SK-N-SH (cell line): ENCODE results near the gene FOXK1. TPM values are rescaled to one million over a fixed set of nuclear protein-coding genes. Genes with fewer than 3 reads are reported as not detected.

ENCODE experiments used
- CTCF ChIA-PET: fragments of 300-600, 350-600 bp; formaldehyde crosslinking; extraction: SDS; loops from one replicate; lab custom pipeline; 2021; lab: Yijun Ruan, JAX
- POLR2A ChIA-PET: fragments of 350-600 bp; sonication (Branson Sonifier 250); formaldehyde crosslinking; extraction: SDS; loops from one replicate; lab custom pipeline; 2020; ENCODE audit warnings: antibody characterized with exemption, inconsistent platforms; lab: Yijun Ruan, JAX
- DNase-seq: peaks from one replicate; pipeline ENCODE4 v3.0.0; 2012
- H2AFZ ChIP-seq: fragments of 200-600 bp; sonication (generic); 2 replicates; pipeline ENCODE4 v1.8.1; 2016; ENCODE audit warnings: antibody characterized with exemption, mild to moderate bottlenecking, low read depth
- H3F3A ChIP-seq: fragments of 200-600 bp; sonication (generic); replicated peaks from 2 replicates; pipeline ENCODE3; 2016; ENCODE audit warnings: antibody characterized with exemption, mild to moderate bottlenecking; ENCODE audit not compliant: insufficient read depth
- H3K27ac ChIP-seq, 2 experiments: fragments of 200-500 bp in 1 of 2; fragments of 200-600 bp in 1 of 2; sonication (Bioruptor generic) in 1 of 2; sonication (generic), shearing (Covaris generic) in 1 of 2; 2 replicates each; pipeline versions ENCODE4 v1.5.1 to v1.6.1; 2014 to 2016; ENCODE audit warnings: low read depth in 2 of 2, inconsistent platforms in 1 of 2, low read length in 1 of 2, mild to moderate bottlenecking in 1 of 2, mixed read lengths in 1 of 2
- H3K27me3 ChIP-seq: fragments of 200-600 bp; sonication (generic), shearing (Covaris generic); 2 replicates; pipeline ENCODE4 v1.6.1; 2016; ENCODE audit warnings: mixed run types; ENCODE audit not compliant: insufficient read depth
- H3K36me3 ChIP-seq, 2 experiments: fragments of 200-500 bp in 1 of 2; fragments of 200-600 bp in 1 of 2; sonication (Bioruptor generic) in 1 of 2; sonication (generic) in 1 of 2; replicated peaks in 1 of 2; 2 replicates each; pipeline versions ENCODE3 to v1.5.1; 2014 to 2016; ENCODE audit warnings: low read length in 1 of 2, mild to moderate bottlenecking in 1 of 2; ENCODE audit not compliant: insufficient read depth in 2 of 2, control insufficient read depth in 1 of 2
- H3K4me1 ChIP-seq, 2 experiments: fragments of 200-500 bp in 1 of 2; fragments of 200-600 bp in 1 of 2; sonication (Bioruptor generic) in 1 of 2; sonication (generic), shearing (Covaris generic) in 1 of 2; 2 replicates each; pipeline versions ENCODE4 v1.5.1 to v1.6.1; 2014 to 2016; ENCODE audit warnings: low read depth in 1 of 2, low read length in 1 of 2, mixed run types in 1 of 2; ENCODE audit not compliant: insufficient read depth in 2 of 2, control insufficient read depth in 1 of 2
- H3K4me2 ChIP-seq: fragments of 200-600 bp; sonication (generic), shearing (Covaris generic); 2 replicates; pipeline ENCODE4 v1.6.1; 2017; ENCODE audit warnings: mixed run types
- H3K4me3 ChIP-seq, 2 experiments: fragments of 200-500 bp in 1 of 2; fragments of 200-600 bp in 1 of 2; sonication (Bioruptor generic) in 1 of 2; sonication (generic), shearing (Covaris generic) in 1 of 2; 2 replicates each; pipeline versions ENCODE4 v1.5.1 to v1.8.1; 2014 to 2016; ENCODE audit warnings: low read depth in 2 of 2, inconsistent platforms in 1 of 2, low read length in 1 of 2, mild to moderate bottlenecking in 1 of 2, mixed read lengths in 1 of 2, moderate library complexity in 1 of 2
- H3K79me2 ChIP-seq: fragments of 200-600 bp; sonication (generic); 2 replicates; pipeline ENCODE4 v1.8.1; 2017; ENCODE audit warnings: mild to moderate bottlenecking; ENCODE audit not compliant: insufficient read depth
- H3K9ac ChIP-seq: fragments of 200-600 bp; sonication (generic); 2 replicates; pipeline ENCODE4 v1.6.1; 2017; ENCODE audit warnings: mixed run types
- H3K9me2 ChIP-seq: fragments of 200-600 bp; sonication (generic); 2 replicates; pipeline ENCODE4 v1.6.1; 2017; ENCODE audit warnings: mixed run types
- H3K9me3 ChIP-seq: fragments of 200-600 bp; sonication (generic); 2 replicates; pipeline ENCODE4 v1.6.1; 2017; ENCODE audit warnings: mixed run types, mild to moderate bottlenecking, moderate library complexity
- H4K20me1 ChIP-seq: fragments of 200-600 bp; sonication (generic); 2 replicates; pipeline ENCODE4 v1.6.1; 2017; ENCODE audit warnings: mild to moderate bottlenecking, mixed run types; ENCODE audit not compliant: insufficient read depth
- CHD2 ChIP-seq: fragments of 150-350 bp; IDR thresholded peaks from 2 replicates; pipeline ENCODE4 v1.6.1; 2018; ENCODE audit warnings: low read length; ENCODE audit not compliant: partially characterized antibody
- CTCF ChIP-seq: fragments of 200-600 bp; sonication (generic); IDR thresholded peaks from 2 replicates; pipeline ENCODE4 v1.6.1; 2017; ENCODE audit warnings: antibody characterized with exemption, mild to moderate bottlenecking, moderate library complexity
- ELF1 ChIP-seq: IDR thresholded peaks from 2 replicates; pipeline ENCODE4 v1.4.0; 2012
- EP300 ChIP-seq, 2 experiments: IDR thresholded peaks; 2 replicates each; pipeline versions ENCODE4 v1.4.0 to v1.6.1; 2012; ENCODE audit warnings: borderline replicate concordance in 1 of 2, low read depth in 1 of 2, low read length in 1 of 2
- EZH2phosphoT487 ChIP-seq: fragments of 200-600 bp; sonication (generic); IDR thresholded peaks from 2 replicates; pipeline ENCODE4 v1.6.1; 2017; ENCODE audit warnings: low read depth, mixed run types, mild to moderate bottlenecking, antibody characterized with exemption, moderate library complexity, borderline replicate concordance
- FOXJ3 ChIP-seq: sonication (generic); formaldehyde crosslinking; IDR thresholded peaks from 2 replicates; pipeline ENCODE4 v1.5.1; 2020; ENCODE audit warnings: mild to moderate bottlenecking, missing genetic modification reagents
- FOXM1 ChIP-seq: IDR thresholded peaks from 2 replicates; pipeline ENCODE4 v1.4.0; 2012; ENCODE audit warnings: low read depth, mild to moderate bottlenecking
- JUND ChIP-seq: IDR thresholded peaks from 2 replicates; pipeline ENCODE4 v1.4.0; 2012
- MAX ChIP-seq: IDR thresholded peaks from 2 replicates; pipeline ENCODE4 v1.4.0; 2012; ENCODE audit warnings: low read depth
- MXI1 ChIP-seq: IDR thresholded peaks from 2 replicates; pipeline ENCODE4 v1.6.1; 2012; ENCODE audit warnings: mild to moderate bottlenecking, low read depth, low read length, improper control_type of control experiment
- NFIC ChIP-seq: IDR thresholded peaks from 2 replicates; pipeline ENCODE4 v1.4.0; 2012; ENCODE audit warnings: borderline replicate concordance
- NRF1 ChIP-seq: IDR thresholded peaks from 2 replicates; pipeline ENCODE4 v1.6.1; 2012; ENCODE audit warnings: low read depth, mild to moderate bottlenecking, low read length
- RXRA ChIP-seq: IDR thresholded peaks from 2 replicates; pipeline ENCODE4 v1.4.0; 2012; ENCODE audit warnings: low read depth, mild to moderate bottlenecking, borderline replicate concordance
- SMC3 ChIP-seq: IDR thresholded peaks from 2 replicates; pipeline ENCODE4 v1.6.1; 2012; ENCODE audit warnings: low read depth, low read length, improper control_type of control experiment
- TAF1 ChIP-seq: IDR thresholded peaks from 2 replicates; pipeline ENCODE4 v1.6.1; 2012; ENCODE audit warnings: low read depth, mild to moderate bottlenecking, low read length, moderate library complexity, borderline replicate concordance
- TCF12 ChIP-seq: IDR thresholded peaks from 2 replicates; pipeline ENCODE4 v1.4.0; 2012
- TEAD4 ChIP-seq: IDR thresholded peaks from 2 replicates; pipeline ENCODE4 v1.4.0; 2012; ENCODE audit warnings: mild to moderate bottlenecking, borderline replicate concordance; ENCODE audit not compliant: insufficient read depth
- ZBTB33 ChIP-seq: IDR thresholded peaks from 2 replicates; pipeline ENCODE4 v1.4.0; 2012; ENCODE audit warnings: low read depth, borderline replicate concordance
- WGBS: methylation state at CpG from one replicate; pipeline ENCODE4 v1.1.6; 2017; ENCODE audit warnings: low lambda C conversion rate; 5-methylcytosine and 5-hydroxymethylcytosine counted together
- polyA plus RNA-seq, 3 experiments: library from polyadenylated mRNA; depleted of rRNA; stranded (reverse); fragments of >200 nt; gene quantifications; 2 replicates each; pipeline ENCODE4 v1.2.3, GENCODE V29; 2012

Gene FOXK1
- polyA plus RNA-seq, 1 of the 3 experiments (the other 2 are of a cell fraction) = 4.7 TPM

GRCh38 chr7:4788627-4789189 lies 106.6 kb downstream of the FOXK1 start:
- TF ChIP-seq ZBTB33 (no peak), CHD2 (no peak), EZH2phosphoT487 (no peak), SMC3 (no peak), EP300 (IDR thresholded peaks at IDR 0.05; ENCODE audit: borderline replicate concordance in 1 of 2, low read depth in 1 of 2, low read length in 1 of 2) (no peak), FOXM1 (no peak), TCF12 (no peak), TEAD4 (no peak), NRF1 (no peak)
- no peaks in the 10 kb centered on the region for H4K20me1 ChIP-seq
- POLR2A ChIA-PET = interaction anchor here (1.6 to 1.8 kb wide), 2 partner anchors 10 to 13 kb away, joined by 6 to 9 read pairs; partner anchors contain the start of gene AP5Z1

GRCh38 chr7:4789194-4790077 lies 107.3 kb downstream of the FOXK1 start:
- WGBS = 92% methylated on average over 26 of the region's 26 CpGs
- Histone ChIP-seq H3K4me2 (no peak overlapping the region), H4K20me1 (no peaks in the 10 kb centered on the region), H3K36me3 (peaks cover 26 to 72% of the 10 kb centered on the region in 2 experiments), H3K79me2 (no peaks in the 10 kb centered on the region), H2AFZ (no peak overlapping the region), H3K9me2 (no peaks in the 10 kb centered on the region), H3K27me3 (no peaks in the 10 kb centered on the region), H3K4me1 (no peaks in the 10 kb centered on the region), H3K9me3 (no peaks in the 10 kb centered on the region), H3K9ac (no peak overlapping the region), H3K4me3 (no peak overlapping the region), H3F3A (no peaks in the 10 kb centered on the region), H3K27ac (no peak overlapping the region)
- peak; percentile 53 for DNase-seq
- CTCF ChIA-PET = interaction anchor here (0.6 to 9.2 kb wide), 4 partner anchors 9 to 1849 kb away, joined by 3 to 63 read pairs (median 18); partner anchors contain the start of genes AP5Z1 and RADIL
- POLR2A ChIA-PET = interaction anchor here (1.6 to 1.8 kb wide), 2 partner anchors 9 to 14 kb away, joined by 6 to 9 read pairs; partner anchors contain the start of gene AP5Z1
- no peak for TF ChIP-seq SMC3
- no peak for TF ChIP-seq NFIC
- no peak for TF ChIP-seq CTCF
- TF ChIP-seq FOXM1 = no peak
- TF ChIP-seq FOXJ3 (CRISPR knock-in tag) = no peak
- no peak for TF ChIP-seq ELF1
- TF ChIP-seq MXI1 = no peak
- no peak for TF ChIP-seq JUND
- TF ChIP-seq TAF1 = no peak
- TF ChIP-seq MAX = no peak
- TF ChIP-seq EP300 (IDR thresholded peaks at IDR 0.05; ENCODE audit: borderline replicate concordance in 1 of 2, low read depth in 1 of 2, low read length in 1 of 2) = no peak
- no peak for TF ChIP-seq CHD2
- TF ChIP-seq ZBTB33 = no peak
- no peak for TF ChIP-seq RXRA

More at GRCh38 chr7:4788627-4789189, 106.6 kb downstream of the FOXK1 start:
- WGBS = 95% methylated on average over 23 of the region's 27 CpGs
- no peaks in the 10 kb centered on the region for H3K4me1 ChIP-seq
- H3K36me3 ChIP-seq = peaks cover 26 to 79% of the 10 kb centered on the region in 2 experiments
- H2AFZ ChIP-seq = no peak overlapping the region
- CTCF ChIA-PET = interaction anchor here (0.6 to 9.2 kb wide), 4 partner anchors 10 to 1849 kb away, joined by 3 to 63 read pairs (median 18); partner anchors contain the start of genes AP5Z1 and RADIL
- H3K9ac ChIP-seq = no peak overlapping the region
- H3K9me2 ChIP-seq = no peaks in the 10 kb centered on the region
- H3K27me3 ChIP-seq = no peaks in the 10 kb centered on the region
- no peaks in the 10 kb centered on the region for H3K9me3 ChIP-seq
- H3F3A ChIP-seq = no peaks in the 10 kb centered on the region
- H3K4me2 ChIP-seq = no peak overlapping the region
- H3K4me3 ChIP-seq = no peak overlapping the region
- no peaks in the 10 kb centered on the region for H3K79me2 ChIP-seq
- H3K27ac ChIP-seq = no peak overlapping the region
- no peak for DNase-seq
